RWPE2 (cell line): Measurements from ENCODE around the gene DTNB.
A peak's percentile ranks its signal among the peaks of the same experiment; 100 is the strongest.

Experiments used
- ATAC-seq: fragments of 200-7000 bp; cut with Tn5 transposase; 3 replicates; pipeline ENCODE4 v1.9.1; 2021; ENCODE audit warnings: low read depth
- DNase-seq: peaks from one replicate; pipeline ENCODE4 v3.0.0-alpha.2; 2020; ENCODE audit warnings: low spot score
- H3K27ac ChIP-seq: fragments of 450-650 bp; 2 replicates; pipeline ENCODE4 v1.5.1; 2017; ENCODE audit warnings: mild to moderate bottlenecking; ENCODE audit not compliant: poor library complexity, severe bottlenecking
- H3K27me3 ChIP-seq: fragments of 250-450 bp; sonication (Bioruptor Pico); 2 replicates; pipeline ENCODE4 v1.5.1; 2021; ENCODE audit warnings: mild to moderate bottlenecking, moderate library complexity; ENCODE audit not compliant: insufficient read depth, poor library complexity, severe bottlenecking
- H3K36me3 ChIP-seq: fragments of 250-450 bp; sonication (Bioruptor Pico); 2 replicates; pipeline ENCODE4 v1.5.1; 2020; ENCODE audit warnings: low read depth, mild to moderate bottlenecking, moderate library complexity
- H3K4me1 ChIP-seq: fragments of 250-450 bp; sonication (Bioruptor Pico); 2 replicates; pipeline ENCODE4 v1.5.1; 2021; ENCODE audit warnings: mild to moderate bottlenecking, moderate library complexity; ENCODE audit not compliant: insufficient read depth, poor library complexity, severe bottlenecking
- H3K4me3 ChIP-seq: fragments of 250-450 bp; sonication (Bioruptor Pico); 2 replicates; pipeline ENCODE4 v1.5.1; 2021; ENCODE audit warnings: mild to moderate bottlenecking, moderate library complexity; ENCODE audit not compliant: severe bottlenecking
- H3K9me3 ChIP-seq: fragments of 250-450 bp; sonication (Bioruptor Pico); 2 replicates; pipeline ENCODE4 v1.5.1; 2021; ENCODE audit warnings: mild to moderate bottlenecking, moderate library complexity; ENCODE audit not compliant: severe bottlenecking
- TF ChIP-seq, protein P1 (sequence below): fragments of 450-650 bp; IDR thresholded peaks from one replicate; pipeline ENCODE4 v1.5.1; 2017; ENCODE audit warnings: mild to moderate bottlenecking, moderate library complexity; ENCODE audit not compliant: poor library complexity, severe bottlenecking

Gene DTNB

DNA sequence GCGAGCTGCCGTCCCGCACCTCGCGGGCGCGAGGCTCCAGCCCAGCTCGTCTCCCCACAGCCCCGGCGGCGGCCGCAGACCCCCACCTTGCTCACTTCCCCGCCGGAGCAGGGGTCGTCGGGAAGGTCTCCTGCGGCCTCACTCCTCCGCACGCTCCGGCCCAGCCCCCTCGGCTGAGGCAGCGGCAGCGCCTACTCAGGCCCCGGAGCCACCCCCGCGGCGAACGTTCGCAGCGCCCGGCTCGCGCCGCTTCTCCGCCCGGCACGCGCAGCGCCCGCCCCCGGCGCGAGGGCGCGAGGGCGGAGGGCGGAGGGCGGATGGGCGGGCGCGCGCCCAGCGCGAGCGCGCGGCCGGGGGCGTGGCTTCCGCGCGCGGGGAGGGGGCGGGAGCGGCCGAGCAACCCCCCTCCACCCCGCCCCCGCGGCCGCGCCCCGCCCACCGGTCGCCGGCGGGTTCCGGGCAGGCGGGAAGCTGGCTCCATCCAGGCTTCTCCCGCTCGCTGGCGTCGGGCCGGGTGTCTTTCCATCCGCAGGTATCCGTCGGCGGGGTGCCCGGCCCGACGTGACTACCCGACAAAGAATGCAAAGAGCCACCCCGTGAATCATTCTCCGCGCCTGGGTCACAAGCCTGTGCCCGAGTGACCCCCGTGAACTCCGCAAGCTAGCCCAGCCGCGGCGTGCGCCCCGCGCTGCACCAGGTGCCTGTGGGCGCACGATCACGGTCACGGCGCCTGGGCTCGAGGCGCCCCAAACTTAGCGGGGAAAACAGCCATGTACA, at the start of gene DTNB:
DTNB (minus strand) TSS at position 278 of the 777 bp plus-strand sequence. CDS start 20,917 bp downstream, outside the sequence.
- H3K27me3 ChIP-seq: no peaks in the 10 kb centered on the region
- DNase-seq: peak; percentile 95
- peaks cover 12% of the 10 kb centered on the region for H3K4me1 ChIP-seq
- peak within 1 kb of the TSS; percentile 76 for H3K4me3 ChIP-seq
- TF ChIP-seq, protein P1, sequence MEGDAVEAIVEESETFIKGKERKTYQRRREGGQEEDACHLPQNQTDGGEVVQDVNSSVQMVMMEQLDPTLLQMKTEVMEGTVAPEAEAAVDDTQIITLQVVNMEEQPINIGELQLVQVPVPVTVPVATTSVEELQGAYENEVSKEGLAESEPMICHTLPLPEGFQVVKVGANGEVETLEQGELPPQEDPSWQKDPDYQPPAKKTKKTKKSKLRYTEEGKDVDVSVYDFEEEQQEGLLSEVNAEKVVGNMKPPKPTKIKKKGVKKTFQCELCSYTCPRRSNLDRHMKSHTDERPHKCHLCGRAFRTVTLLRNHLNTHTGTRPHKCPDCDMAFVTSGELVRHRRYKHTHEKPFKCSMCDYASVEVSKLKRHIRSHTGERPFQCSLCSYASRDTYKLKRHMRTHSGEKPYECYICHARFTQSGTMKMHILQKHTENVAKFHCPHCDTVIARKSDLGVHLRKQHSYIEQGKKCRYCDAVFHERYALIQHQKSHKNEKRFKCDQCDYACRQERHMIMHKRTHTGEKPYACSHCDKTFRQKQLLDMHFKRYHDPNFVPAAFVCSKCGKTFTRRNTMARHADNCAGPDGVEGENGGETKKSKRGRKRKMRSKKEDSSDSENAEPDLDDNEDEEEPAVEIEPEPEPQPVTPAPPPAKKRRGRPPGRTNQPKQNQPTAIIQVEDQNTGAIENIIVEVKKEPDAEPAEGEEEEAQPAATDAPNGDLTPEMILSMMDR: no peak
- no peaks in the 10 kb centered on the region for H3K36me3 ChIP-seq
- peak within 1 kb of the TSS; percentile 83 for H3K27ac ChIP-seq
- no peaks in the 10 kb centered on the region for H3K9me3 ChIP-seq
- ATAC-seq: peak; percentile 74

DNA sequence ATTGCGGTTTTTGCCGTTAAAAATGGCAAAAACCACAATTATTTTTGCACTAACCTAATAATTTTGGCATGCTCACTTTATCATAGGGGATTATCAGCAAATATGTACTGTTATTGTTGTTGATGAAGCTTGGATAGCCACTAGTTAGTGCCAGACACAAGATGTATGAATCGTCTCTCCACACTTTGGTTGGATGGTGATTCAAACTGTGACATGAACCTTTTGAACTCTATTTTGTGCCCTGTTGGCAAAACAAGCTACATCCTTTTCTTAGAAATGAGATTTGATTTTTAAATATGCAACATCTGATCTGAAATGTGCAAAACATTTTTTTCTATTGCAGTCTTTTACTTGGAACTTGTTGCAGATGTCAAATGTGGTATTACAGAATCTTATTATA, 48.8 kb upstream of the DTNB start:
- no peaks in the 10 kb centered on the region for H3K9me3 ChIP-seq
- DNase-seq (no peak), ATAC-seq (no peak)
- H3K27me3 ChIP-seq: no peaks in the 10 kb centered on the region
- no peak overlapping the region for H3K27ac ChIP-seq
- H3K4me1 ChIP-seq: peaks cover 13% of the 10 kb centered on the region
- TF ChIP-seq, protein P1: no peak
- no peaks in the 10 kb centered on the region for H3K36me3 ChIP-seq
- no peak overlapping the region for H3K4me3 ChIP-seq

DNA sequence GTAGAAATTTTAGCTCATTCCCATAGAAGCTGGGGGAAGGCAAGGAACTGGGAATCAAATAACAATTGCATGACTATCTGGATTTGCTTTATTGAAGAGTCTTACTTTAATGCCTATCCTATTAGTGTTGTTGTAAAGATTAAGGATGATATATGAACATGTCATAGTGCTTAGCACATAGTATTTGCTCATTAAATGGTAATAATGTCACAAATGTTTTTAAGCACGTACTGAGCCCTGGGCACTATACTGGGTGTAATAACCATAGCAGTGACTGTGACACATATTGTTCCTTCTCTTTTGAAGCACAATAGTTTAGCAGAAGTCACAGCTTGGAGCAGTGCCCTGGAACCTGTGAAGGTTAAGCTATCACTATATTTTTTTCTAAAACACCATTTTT, 47.2 kb upstream of the DTNB start:
- DNase-seq (no peak), ATAC-seq (no peak; the same call in 2 of the 3 replicates)
- no peaks in the 10 kb centered on the region for H3K36me3 ChIP-seq
- TF ChIP-seq, protein P1: no peak
- H3K27ac ChIP-seq: peak overlapping the region; percentile 40
- H3K27me3 ChIP-seq: no peaks in the 10 kb centered on the region
- H3K4me1 ChIP-seq: peaks cover 13% of the 10 kb centered on the region
- H3K4me3 ChIP-seq: no peak overlapping the region
- no peaks in the 10 kb centered on the region for H3K9me3 ChIP-seq

DNA sequence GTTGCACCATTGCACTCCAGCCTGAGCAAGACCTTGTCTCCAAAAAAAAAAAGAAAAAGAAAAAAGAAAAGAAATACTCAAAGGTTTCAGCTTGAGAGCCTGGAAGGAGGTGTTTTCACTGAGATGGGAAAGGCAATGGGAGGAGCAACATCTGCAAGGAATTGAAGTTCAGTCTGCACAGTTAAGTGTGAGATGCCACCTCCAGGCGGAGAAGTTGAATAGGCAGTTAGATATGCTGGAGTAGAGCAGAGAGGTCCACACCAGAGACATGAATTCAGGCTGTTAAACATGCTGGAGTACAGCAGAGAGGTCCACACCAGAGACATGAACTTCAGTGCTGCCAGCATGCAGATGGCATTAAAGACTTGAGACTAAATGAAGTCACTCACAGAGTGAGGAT, 41.4 kb upstream of the DTNB start:
- TF ChIP-seq, protein P1: peak; percentile 26
- peak; percentile 37; the same call in 2 of the 3 replicates for ATAC-seq
- Histone ChIP-seq H3K4me3 (no peak overlapping the region), H3K36me3 (no peaks in the 10 kb centered on the region), H3K27me3 (no peaks in the 10 kb centered on the region), H3K27ac (no peak overlapping the region), H3K4me1 (peaks cover 7% of the 10 kb centered on the region), H3K9me3 (no peaks in the 10 kb centered on the region)
- DNase-seq: no peak

DNA sequence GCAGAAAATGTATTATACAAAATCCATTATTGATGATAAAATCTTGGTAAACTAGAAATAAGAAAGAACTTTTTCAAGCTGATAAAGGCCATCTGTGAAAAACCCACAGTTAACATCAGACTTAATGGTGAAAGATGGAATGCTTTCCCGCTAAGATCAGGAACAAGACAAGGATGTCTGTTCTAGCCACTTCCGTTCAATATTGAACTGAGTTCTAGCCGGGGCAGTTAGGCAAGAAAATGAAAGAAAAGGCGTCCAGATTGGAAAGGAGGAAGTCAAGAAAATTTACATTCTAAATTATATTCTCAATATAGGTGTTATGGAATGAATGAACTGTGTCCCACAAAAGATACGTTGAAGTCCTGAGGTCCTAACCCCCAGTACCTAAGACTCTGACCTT, 39.1 kb upstream of the DTNB start:
- Histone ChIP-seq H3K27ac (no peak overlapping the region), H3K4me3 (no peak overlapping the region), H3K36me3 (no peaks in the 10 kb centered on the region), H3K4me1 (no peaks in the 10 kb centered on the region), H3K9me3 (no peaks in the 10 kb centered on the region), H3K27me3 (no peaks in the 10 kb centered on the region)
- no peak for ATAC-seq
- TF ChIP-seq, protein P1: no peak
- no peak for DNase-seq
